HG03025 (cell line): ENCODE results near the gene FUT4.
"Not testable (repeated sequence)": the region's sequence is repeated elsewhere in the genome, so short reads cannot be mapped to it uniquely, and the experiment has no call there.

Experiments used
- ATAC-seq: cut with Tn5 transposase; IDR thresholded peaks from one replicate; pipeline ENCODE4 v1.9.1; 2021; ENCODE audit warnings: mild to moderate bottlenecking, moderate library complexity; ENCODE audit not compliant: unreplicated experiment, low FRiP score

The FUT4 gene

GRCh38 chr11:94532211-94532610 lies 11.5 kb upstream of the FUT4 start:
- no peak for ATAC-seq

GRCh38 chr11:94533206-94533605 lies 10.5 kb upstream of the FUT4 start:
- ATAC-seq: no peak

GRCh38 chr11:94533696-94534630 lies 9.8 kb upstream of the FUT4 start:
- no peak for ATAC-seq

- ATAC-seq: no peak
These were observed 7.3 kb upstream of the FUT4 start for GRCh38 chr11:94536386-94536785.

GRCh38 chr11:94537031-94537600 lies 6.6 kb upstream of the FUT4 start:
- ATAC-seq: no peak

- ATAC-seq: no peak
These were observed 4.3 kb upstream of the FUT4 start for GRCh38 chr11:94539420-94539819.

- ATAC-seq: no peak
These were observed 1.0 kb downstream of the FUT4 start for GRCh38 chr11:94544646-94545263.

- no peak for ATAC-seq
These were observed 1.8 kb downstream of the FUT4 start for GRCh38 chr11:94545264-94546161.

GRCh38 chr11:94546162-94546470 lies 2.4 kb downstream of the FUT4 start:
- no peak for ATAC-seq

- no peak for ATAC-seq
These were observed 3.2 kb downstream of the FUT4 start for GRCh38 chr11:94546886-94547285.

- ATAC-seq: no peak
These were observed 5.4 kb downstream of the FUT4 start for GRCh38 chr11:94549146-94549545.

- no peak for ATAC-seq
These were observed 6.8 kb downstream of the FUT4 start for GRCh38 chr11:94550513-94550912.

GRCh38 chr11:94553938-94554337 lies 10.2 kb downstream of the FUT4 start:
- no peak for ATAC-seq

- not testable (repeated sequence) for ATAC-seq
These were observed 12.1 kb downstream of the FUT4 start for GRCh38 chr11:94555752-94556329.

- no peak for ATAC-seq
These were observed 13.7 kb downstream of the FUT4 start for GRCh38 chr11:94557421-94557820.

GRCh38 chr11:94557992-94558391 lies 14.3 kb downstream of the FUT4 start:
- no peak for ATAC-seq

GRCh38 chr11:94558468-94558867 lies 14.7 kb downstream of the FUT4 start:
- no peak for ATAC-seq

GRCh38 chr11:94558932-94559331 lies 15.2 kb downstream of the FUT4 start:
- ATAC-seq: no peak

GRCh38 chr11:94559361-94559760 lies 15.6 kb downstream of the FUT4 start:
- no peak for ATAC-seq

GRCh38 chr11:94560834-94561233 lies 17.1 kb downstream of the FUT4 start:
- ATAC-seq: no peak
